GM18870 (cell line): ENCODE measurements around the gene CSH1.
"Not testable (repeated sequence)": the region's sequence is repeated elsewhere in the genome, so short reads cannot be mapped to it uniquely, and the experiment has no call there.

Experiments used
- ATAC-seq: cut with Tn5 transposase; IDR thresholded peaks from one replicate; pipeline ENCODE4 v1.9.1; 2021; ENCODE audit warnings: moderate library complexity; ENCODE audit not compliant: unreplicated experiment

CSH1 gene

DNA sequence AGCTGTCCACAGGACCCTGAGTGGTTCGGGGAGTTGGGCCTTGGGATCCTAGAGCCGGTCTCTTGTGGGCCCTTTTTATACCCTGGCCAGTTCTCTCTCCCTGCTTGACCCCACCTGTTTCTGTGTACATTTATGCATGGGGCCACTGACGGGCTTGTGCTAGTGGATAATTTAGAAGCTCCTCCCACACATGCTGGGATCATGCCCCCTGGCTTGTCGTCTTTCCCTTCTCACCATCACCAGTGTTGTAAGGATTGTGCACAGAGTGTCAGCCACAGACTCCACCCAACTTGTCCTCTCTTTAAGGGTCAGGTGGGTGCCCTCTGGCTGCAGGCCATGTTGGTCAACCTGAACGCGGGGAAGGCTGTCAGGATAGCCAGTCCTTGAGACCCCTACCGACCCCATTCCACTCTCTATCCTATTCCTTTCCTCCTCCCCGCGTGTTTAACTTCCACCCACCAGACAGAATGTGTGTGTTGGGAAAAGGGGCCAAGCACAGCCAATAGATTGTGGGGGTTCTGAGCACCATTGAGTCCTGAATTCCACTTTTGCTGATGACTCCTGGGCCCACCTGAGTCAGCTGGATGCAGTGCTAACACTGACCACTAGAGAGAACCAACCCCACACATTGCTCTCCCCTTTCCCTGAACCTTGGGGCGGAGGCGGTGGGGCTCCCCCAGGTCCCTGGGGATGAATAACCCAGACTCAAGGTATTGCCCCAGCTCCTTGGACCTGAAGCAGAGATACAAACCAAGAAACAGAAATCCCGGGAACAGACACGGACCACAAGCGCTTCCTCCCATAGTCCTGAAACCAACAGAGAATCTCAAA lies at the start of gene CSH1:
CSH1 (minus strand) TSS at position 51 of the 831 bp plus-strand sequence. CDS start 63 bp downstream, outside the sequence.
- ATAC-seq, result not testable (repeated sequence)

DNA sequence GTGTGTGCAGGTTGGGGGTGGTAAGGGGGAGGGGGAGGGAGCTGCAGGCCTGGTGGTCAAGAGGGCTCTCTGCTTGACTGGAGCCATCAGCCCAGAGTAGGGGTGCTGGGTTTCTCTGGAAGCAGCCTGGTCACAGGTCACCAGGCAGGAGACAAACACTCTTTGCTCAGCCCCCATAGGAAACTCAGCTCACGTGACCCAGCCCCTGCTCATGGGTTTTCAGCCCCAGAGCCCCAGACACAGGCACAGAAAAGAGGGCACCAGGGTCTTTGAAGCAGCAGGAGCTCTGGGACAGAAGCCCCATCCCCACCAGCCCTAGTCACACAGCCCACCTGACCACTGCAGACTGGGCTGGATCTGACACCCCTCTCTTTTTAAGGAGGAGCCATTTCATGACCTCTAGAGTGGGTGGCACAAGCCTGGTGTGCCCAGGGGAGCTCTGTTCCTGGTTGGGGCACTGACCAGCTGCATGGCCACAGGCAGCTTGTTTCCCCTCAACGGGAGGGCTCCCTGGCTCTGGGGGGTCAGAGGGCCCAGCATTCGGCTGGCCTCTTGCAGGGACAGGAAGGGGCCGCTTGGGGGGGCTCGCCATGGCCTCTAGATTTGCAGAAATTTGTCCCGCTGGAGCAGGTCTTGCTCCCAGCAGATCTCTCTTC lies 49.5 kb upstream of the CSH1 start:
- ATAC-seq, result no peak

GRCh38 chr17:63944736-63945499 lies 48.5 kb upstream of the CSH1 start:
- ATAC-seq, result no peak

- ATAC-seq, result no peak
Observed at GRCh38 chr17:63943745-63944144, 47.4 kb upstream of the CSH1 start.

DNA sequence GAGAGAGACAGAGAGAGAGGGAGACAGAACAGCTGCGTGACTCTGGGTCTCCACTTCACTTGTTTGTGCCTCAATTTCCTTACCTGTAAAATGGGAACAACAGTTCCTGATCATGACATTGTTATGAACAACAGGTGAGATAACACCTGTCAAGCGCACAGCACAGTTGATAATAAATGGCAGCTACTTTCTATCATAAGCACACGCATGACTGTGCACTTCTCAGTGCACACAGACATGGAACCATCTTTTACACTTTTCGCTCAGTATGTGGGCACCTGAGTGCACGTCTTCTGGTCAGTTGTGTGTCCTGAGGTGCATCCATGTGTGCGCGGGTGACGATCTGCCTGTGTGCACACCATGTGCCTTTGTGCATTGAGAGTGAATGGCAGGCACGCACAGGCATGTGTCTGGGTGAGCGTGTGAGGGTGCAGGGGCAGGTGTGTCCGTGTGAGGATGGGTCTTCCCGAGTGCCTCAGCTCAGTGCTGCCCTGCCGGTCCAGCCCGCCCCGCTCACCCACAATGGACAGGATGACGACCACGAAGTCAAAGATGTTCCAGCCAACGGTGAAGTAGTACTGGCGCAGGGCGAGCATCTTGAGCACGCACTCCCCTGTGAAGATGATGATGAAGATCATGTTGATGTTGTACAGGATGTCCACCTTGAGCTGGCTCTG lies 46.1 kb upstream of the CSH1 start:
- no peak for ATAC-seq

GRCh38 chr17:63941751-63942150 lies 45.4 kb upstream of the CSH1 start:
- ATAC-seq, result no peak

- ATAC-seq, result no peak
Observed at GRCh38 chr17:63941162-63941561, 44.8 kb upstream of the CSH1 start.

DNA sequence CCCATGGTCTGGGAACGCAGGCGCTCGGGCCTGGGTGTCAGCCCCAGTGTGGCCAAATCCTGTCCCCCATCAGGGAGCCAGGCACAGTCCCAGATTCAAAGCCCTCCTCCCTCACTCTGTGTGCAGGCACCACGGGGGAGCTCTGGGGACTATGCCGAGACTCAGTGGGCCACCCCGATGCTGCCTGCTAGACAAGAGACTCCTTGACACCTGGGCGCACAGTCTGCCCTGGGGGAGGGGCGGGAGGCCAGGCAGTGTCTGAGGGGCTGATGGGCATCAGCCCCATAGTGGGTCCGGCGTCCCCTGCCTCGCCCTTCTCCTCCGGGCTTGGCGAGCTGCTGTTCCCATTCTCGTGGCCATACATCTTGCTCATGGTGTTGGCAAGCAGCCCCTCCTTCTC lies 44.2 kb upstream of the CSH1 start:
- ATAC-seq, result no peak

DNA sequence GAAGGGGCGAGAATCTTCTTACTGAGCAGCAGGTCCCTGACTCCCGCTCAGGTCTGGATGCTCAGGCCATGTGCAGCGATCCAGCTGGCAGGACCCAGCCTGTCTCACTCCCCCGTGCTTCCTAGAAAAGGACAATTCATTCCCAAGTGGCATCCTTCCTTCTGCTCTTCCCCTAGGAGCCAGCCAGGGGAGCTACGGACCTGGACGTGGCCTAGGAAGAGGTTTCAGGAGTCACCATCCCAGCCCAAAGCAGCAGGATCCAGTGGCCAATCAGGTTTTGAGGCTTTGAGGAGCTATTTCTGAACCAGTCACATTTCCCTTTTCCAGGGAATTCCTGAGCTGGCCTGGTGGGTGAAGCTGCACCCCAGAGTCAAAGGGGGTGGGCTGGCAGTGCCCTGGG lies 43.5 kb upstream of the CSH1 start:
- no peak for ATAC-seq

DNA sequence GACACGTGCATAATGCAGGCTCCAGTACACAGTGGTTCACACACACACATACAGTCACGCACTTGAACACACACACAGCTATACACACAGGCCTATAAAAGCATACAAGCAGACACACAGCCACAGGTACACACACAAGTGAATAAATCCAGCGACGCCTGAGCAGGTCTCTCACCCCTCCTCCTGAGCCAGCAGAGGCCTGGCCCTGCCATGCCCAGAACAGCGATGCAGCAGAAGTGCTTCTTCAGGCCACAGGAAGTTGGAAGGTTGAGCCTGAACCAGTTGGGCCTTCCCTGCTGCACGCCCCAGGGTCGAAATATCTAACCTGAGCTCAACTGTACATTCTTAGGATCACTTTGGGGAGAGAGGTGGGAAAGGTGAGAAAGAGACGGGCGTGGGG lies 43.0 kb upstream of the CSH1 start:
- ATAC-seq, result no peak

GRCh38 chr17:63937920-63938319 lies 41.5 kb upstream of the CSH1 start:
- no peak for ATAC-seq

DNA sequence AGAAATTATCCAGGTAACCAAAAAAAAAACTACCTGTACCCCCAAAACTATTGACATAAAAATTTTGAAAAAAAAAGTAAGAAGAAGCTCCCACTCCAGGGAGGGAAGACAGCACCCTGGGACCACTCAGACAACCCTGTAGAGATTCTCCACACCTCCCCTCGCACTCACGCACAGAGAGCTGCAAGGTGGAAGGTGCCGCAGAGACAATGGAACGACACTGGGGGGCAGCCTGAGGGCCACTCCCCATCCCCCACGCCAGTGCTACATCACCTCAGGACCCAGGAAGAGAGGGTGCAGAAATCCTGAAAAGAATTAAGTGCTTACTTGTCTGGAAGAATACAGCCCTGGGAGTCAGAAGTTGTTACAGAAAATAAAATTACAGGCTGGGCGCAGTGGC lies 40.9 kb upstream of the CSH1 start:
- no peak for ATAC-seq

- ATAC-seq, result no peak
Observed at GRCh38 chr17:63934183-63935112, 38.1 kb upstream of the CSH1 start.

- ATAC-seq, result no peak
Observed at GRCh38 chr17:63933598-63933997, 37.2 kb upstream of the CSH1 start.

DNA sequence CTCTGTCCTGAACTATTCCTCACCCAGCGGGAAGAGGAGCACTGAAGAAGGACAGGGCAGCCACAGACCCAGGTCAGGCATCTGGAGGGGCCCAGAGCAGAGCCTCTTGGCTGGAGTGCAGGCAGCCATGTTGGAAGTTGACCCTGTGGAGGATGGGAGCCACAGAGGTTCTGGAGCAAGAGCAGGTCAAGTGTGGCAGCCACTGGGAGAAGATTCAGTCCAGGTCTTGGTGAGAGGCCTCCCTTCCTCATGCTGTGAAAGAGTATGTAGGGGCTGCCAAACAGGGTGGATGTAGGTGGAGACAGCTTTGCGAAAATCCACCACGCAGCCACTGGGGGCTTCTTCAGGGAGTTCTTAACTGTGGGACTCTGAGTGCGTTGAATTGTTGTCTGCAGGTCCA lies 36.3 kb upstream of the CSH1 start:
- no peak for ATAC-seq

GRCh38 chr17:63931981-63932561 lies 35.7 kb upstream of the CSH1 start, which contains the start of gene CD79B:
TSS of gene CD79B (minus strand) at chr17:63932331. CDS start at chr17:63932261, 70 bp downstream.
- ATAC-seq, result peak; percentile 67

GRCh38 chr17:63930951-63931575 lies 34.7 kb upstream of the CSH1 start:
- ATAC-seq, result no peak

- ATAC-seq, result no peak
Observed at GRCh38 chr17:63929860-63930766, 33.7 kb upstream of the CSH1 start.
